Esophagus muscularis mucosa (tissue), 4 donors: Measurements from ENCODE around the gene KCND3. TPM values are rescaled to one million over a fixed set of nuclear protein-coding genes. Genes with fewer than 3 reads are reported as not detected.

Experiments used
- DNase-seq: peaks from one replicate; pipeline ENCODE4 v3.0.0-alpha.2; 2017; ENCODE audit errors: extremely low spot score
- H3K27ac ChIP-seq, 4 donors: fragments of 200-600 bp; sonication (generic); replicated peaks in 1 of 4; 1 replicate in 3 of 4; 2 replicates in 1 of 4; pipeline ENCODE4 v1.5.1; 2016 to 2019; ENCODE audit warnings: mild to moderate bottlenecking in 1 of 4
- H3K27me3 ChIP-seq, 4 donors: fragments of 200-600 bp; sonication (generic); one replicate each; pipeline versions ENCODE4 v1.5.1 to v1.6.0; 2016 to 2019
- H3K36me3 ChIP-seq, 4 donors: fragments of 200-600 bp; sonication (generic); one replicate each; pipeline ENCODE4 v1.5.1; 2016 to 2019
- H3K4me1 ChIP-seq, 4 donors: fragments of 200-600 bp; sonication (generic); one replicate each; pipeline ENCODE4 v1.5.1; 2016 to 2019
- H3K4me3 ChIP-seq, 4 donors: fragments of 200-600 bp; sonication (generic); 1 replicate in 2 of 4; 2 replicates in 2 of 4; pipeline ENCODE4 v1.5.1; 2016 to 2019; ENCODE audit warnings: mild to moderate bottlenecking in 4 of 4, moderate library complexity in 1 of 4
- H3K9me3 ChIP-seq, 4 donors: fragments of 200-600 bp; sonication (generic); 1 replicate in 3 of 4; 2 replicates in 1 of 4; pipeline ENCODE4 v1.5.1; 2016 to 2019
- EP300 ChIP-seq: sonication (generic); formaldehyde crosslinking; IDR thresholded peaks from one replicate; pipeline ENCODE4 v1.6.1; 2017; ENCODE audit warnings: antibody characterized with exemption
- POLR2A ChIP-seq: fragments of 450-650 bp; IDR thresholded peaks from one replicate; pipeline ENCODE4 v1.6.1; 2017; ENCODE audit warnings: antibody characterized with exemption, moderate library complexity, mild to moderate bottlenecking, low read depth
- POLR2AphosphoS5 ChIP-seq, 2 donors: sonication (generic); formaldehyde crosslinking; IDR thresholded peaks; one replicate each; pipeline ENCODE4 v1.6.1; 2017; ENCODE audit warnings: antibody characterized with exemption in 2 of 2
- WGBS: methylation state at CpG from one replicate; pipeline ENCODE4 v1.1.5; 2018; 5-methylcytosine and 5-hydroxymethylcytosine counted together
- intact Hi-C: fragments of 100-400 bp; cut with DNase I; formaldehyde crosslinking; loops from one replicate; pipeline ENCODE4 v1.15.1; 2023
- total RNA-seq, 4 donors: library from RNA; depleted of rRNA; stranded (reverse); fragments of >200 nt; gene quantifications; one replicate each; pipeline versions ENCODE4 v1.1.0 to v1.2.1, GENCODE V29; 2016
- TF ChIP-seq, protein P1 (sequence below), 3 experiments: fragments of 200-600 bp in 2 of 3; fragments of 450-650 bp in 1 of 3; sonication (generic) in 2 of 3; IDR thresholded peaks; one replicate each; pipeline ENCODE4 v1.5.1; 2017 to 2019; ENCODE audit warnings: antibody characterized with exemption in 3 of 3, mild to moderate bottlenecking in 2 of 3, moderate library complexity in 1 of 3

The KCND3 gene
- 10 to 100 TPM; 25.7 to 57.6 (median 47.5) TPM for total RNA-seq

DNA sequence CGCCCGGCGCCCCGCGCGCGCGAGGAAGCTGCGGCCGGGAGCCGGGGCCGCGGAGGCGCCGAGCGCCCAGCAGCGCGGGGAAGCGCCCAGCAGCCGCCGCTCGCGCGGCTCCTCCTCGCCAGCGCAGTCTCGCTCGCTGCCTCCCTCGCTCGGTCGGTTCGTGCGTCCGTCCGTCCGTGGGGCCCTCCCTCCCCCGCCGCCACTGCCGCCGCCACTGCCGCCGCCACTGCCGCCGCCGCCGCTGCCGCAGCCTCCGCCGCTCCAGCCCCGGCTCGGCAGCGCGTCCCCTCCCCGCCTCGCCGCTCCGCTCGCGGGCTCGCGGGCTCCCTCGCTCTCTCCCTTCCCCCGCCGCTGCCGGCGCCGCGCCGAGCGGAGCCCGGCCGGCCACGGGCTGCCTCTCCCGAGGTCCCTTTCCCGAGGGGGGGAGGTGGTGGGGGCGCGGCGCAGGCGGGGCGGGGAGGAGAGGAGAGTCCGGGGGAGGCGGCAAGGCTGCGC is at the start of gene KCND3:
TSS of gene KCND3 (minus strand) at position 138 of the 495 bp plus-strand sequence.
- H3K9me3 ChIP-seq = no peaks in the 10 kb centered on the region
- intact Hi-C loops = loop anchor here (5.0 to 10.0 kb wide), 2 partner anchors 202 to 345 kb away; no protein-coding TSS in a partner anchor
- H3K27ac ChIP-seq = peak within 1 kb of the TSS; percentile 83 to 89 (median 88)
- peak within 1 kb of the TSS; percentile 70 to 88 (median 78) for H3K4me3 ChIP-seq
- 0% methylated on average over 5 of the region's 83 CpGs for WGBS
- TF ChIP-seq POLR2AphosphoS5 (IDR thresholded peaks at IDR 0.05) (no peak), EP300 (no peak), POLR2A (no peak)
- TF ChIP-seq, protein P1, sequence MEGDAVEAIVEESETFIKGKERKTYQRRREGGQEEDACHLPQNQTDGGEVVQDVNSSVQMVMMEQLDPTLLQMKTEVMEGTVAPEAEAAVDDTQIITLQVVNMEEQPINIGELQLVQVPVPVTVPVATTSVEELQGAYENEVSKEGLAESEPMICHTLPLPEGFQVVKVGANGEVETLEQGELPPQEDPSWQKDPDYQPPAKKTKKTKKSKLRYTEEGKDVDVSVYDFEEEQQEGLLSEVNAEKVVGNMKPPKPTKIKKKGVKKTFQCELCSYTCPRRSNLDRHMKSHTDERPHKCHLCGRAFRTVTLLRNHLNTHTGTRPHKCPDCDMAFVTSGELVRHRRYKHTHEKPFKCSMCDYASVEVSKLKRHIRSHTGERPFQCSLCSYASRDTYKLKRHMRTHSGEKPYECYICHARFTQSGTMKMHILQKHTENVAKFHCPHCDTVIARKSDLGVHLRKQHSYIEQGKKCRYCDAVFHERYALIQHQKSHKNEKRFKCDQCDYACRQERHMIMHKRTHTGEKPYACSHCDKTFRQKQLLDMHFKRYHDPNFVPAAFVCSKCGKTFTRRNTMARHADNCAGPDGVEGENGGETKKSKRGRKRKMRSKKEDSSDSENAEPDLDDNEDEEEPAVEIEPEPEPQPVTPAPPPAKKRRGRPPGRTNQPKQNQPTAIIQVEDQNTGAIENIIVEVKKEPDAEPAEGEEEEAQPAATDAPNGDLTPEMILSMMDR (IDR thresholded peaks at IDR 0.05) = no peak
- peaks cover 38 to 64% (median 55%) of the 10 kb centered on the region in 4 donors for H3K4me1 ChIP-seq
- no peaks in the 10 kb centered on the region for H3K36me3 ChIP-seq
- no peak for DNase-seq
- H3K27me3 ChIP-seq = peaks cover 0 to 5% (median 0%) of the 10 kb centered on the region in 4 donors

DNA sequence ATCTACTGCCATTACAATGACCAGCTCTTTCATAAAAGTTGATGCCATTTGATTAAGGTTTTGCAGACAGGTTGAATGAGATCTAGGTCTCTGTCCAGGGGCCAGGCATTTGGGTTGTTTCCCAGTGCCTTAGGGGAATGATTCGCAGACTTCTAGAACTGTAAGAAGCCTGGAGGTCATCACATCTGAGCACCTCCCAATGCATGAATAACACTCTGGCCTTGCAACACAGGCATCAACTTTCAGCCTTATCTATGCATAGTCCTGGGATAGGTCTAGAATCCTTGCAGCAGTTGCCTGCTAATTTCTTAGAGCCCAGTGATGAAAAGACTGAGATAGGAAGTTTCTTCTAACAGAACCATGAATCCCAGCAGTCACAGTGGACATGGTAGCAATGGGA is 44.8 kb upstream of the KCND3 start:
- DNase-seq = no peak
- WGBS = 89% methylated on average over 1 of the region's 1 CpG
- Histone ChIP-seq H3K9me3 (no peaks in the 10 kb centered on the region), H3K4me1 (peaks cover 0 to 29% (median 23%) of the 10 kb centered on the region in 4 donors), H3K27me3 (no peaks in the 10 kb centered on the region), H3K36me3 (no peaks in the 10 kb centered on the region), H3K4me3 (no peak overlapping the region), H3K27ac (no peak overlapping the region)
- TF ChIP-seq, protein P1 (IDR thresholded peaks at IDR 0.05) = no peak
- TF ChIP-seq POLR2A = no peak
- no peak for TF ChIP-seq EP300
- no peak for TF ChIP-seq POLR2AphosphoS5 (IDR thresholded peaks at IDR 0.05)
- intact Hi-C loops = no loop called here

DNA sequence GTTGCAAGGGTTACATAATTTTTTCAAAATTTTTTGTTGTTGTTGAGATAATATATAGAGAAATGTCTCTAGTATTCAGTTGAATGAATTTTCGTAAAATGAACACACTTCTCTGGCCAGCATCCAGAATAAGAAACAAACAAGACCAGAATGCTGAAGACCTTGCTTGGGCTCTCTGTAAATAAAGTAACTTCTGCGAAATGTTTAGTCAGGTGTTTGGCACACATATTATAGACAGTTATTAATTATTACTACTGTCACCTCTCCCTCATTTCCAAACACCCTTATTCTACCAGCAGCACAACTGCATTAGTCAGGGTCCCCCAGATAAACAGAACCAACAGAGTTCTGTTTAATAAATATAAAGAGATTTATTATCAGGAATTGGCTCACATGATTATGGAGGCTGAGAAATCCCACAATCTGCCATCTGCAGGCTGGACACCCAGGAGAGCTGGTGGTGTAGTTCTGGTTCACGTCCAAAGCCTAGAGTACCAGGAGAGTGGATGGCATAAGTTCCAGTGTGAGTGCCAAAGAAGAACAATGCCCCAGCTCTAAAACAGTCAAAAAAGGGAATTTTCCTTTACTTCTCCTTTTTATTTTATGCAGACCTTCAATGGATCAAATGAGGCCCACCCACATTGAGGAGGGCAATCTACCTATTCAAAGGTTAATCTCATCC is 44.1 kb upstream of the KCND3 start:
- no peak overlapping the region for H3K27ac ChIP-seq
- no peaks in the 10 kb centered on the region for H3K36me3 ChIP-seq
- intact Hi-C loops = no loop called here
- H3K4me1 ChIP-seq = peaks cover 0 to 29% (median 23%) of the 10 kb centered on the region in 4 donors
- TF ChIP-seq, protein P1 (IDR thresholded peaks at IDR 0.05) = no peak
- no peak for TF ChIP-seq POLR2AphosphoS5 (IDR thresholded peaks at IDR 0.05)
- no peak overlapping the region for H3K4me3 ChIP-seq
- DNase-seq = no peak
- H3K27me3 ChIP-seq = no peaks in the 10 kb centered on the region
- 49% methylated on average over 3 of the region's 3 CpGs for whole genome bisulfite sequencing
- no peaks in the 10 kb centered on the region for H3K9me3 ChIP-seq

DNA sequence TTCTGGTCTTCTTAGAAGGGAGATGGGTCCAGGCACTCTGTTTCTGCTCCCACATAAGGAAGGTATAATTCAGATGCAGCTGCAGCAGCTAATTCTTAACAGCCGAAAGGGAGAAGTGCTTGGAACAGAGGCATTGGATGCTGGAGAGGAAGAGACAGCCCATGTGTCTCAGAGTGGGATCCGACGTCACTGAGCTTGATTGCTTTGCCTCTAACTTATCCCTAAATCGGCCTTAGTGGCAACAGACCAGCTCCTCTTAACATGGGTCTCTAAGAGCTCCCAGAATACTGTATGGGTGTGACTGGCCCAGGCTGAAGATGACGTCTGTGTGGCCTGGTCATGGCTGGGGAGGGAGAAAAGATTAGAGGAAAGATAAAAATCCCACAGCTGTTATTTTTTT is 40.7 kb upstream of the KCND3 start:
- Histone ChIP-seq H3K27ac (no peak overlapping the region), H3K27me3 (peaks cover 0 to 3% (median 0%) of the 10 kb centered on the region in 4 donors), H3K4me3 (no peak overlapping the region), H3K36me3 (no peaks in the 10 kb centered on the region), H3K4me1 (peaks cover 0 to 40% (median 23%) of the 10 kb centered on the region in 4 donors), H3K9me3 (no peaks in the 10 kb centered on the region)
- no peak for DNase-seq
- 63% methylated on average over 5 of the region's 5 CpGs for WGBS
- TF ChIP-seq EP300 = no peak
- TF ChIP-seq, protein P1 (IDR thresholded peaks at IDR 0.05) = no peak
- TF ChIP-seq POLR2A = no peak
- no peak for TF ChIP-seq POLR2AphosphoS5 (IDR thresholded peaks at IDR 0.05)
- intact Hi-C loops = no loop called here
